ENCODE data around the gene FOXB1. TPM values are rescaled to one million over a fixed set of nuclear protein-coding genes. Genes with fewer than 3 reads are reported as not detected.

FOXB1 gene
- total RNA-seq, 2 donors from 2014 or later = not detected

- peaks cover 0 to 8% of the 10 kb centered on the region in 2 donors for H3K9me3 ChIP-seq
- no peak overlapping the region for H3K4me3 ChIP-seq
- no peak for DNase-seq (ENCODE audit: low spot score)
- H3K4me1 ChIP-seq = no peaks in the 10 kb centered on the region
- no peak for TF ChIP-seq CTCF (IDR thresholded peaks at IDR 0.05)
- no peaks in the 10 kb centered on the region for H3K27me3 ChIP-seq
- H3K36me3 ChIP-seq = no peaks in the 10 kb centered on the region
- H3K27ac ChIP-seq = no peak overlapping the region
Observed at GRCh38 chr15:60020736-60021135, 16.6 kb downstream of the FOXB1 start.

DNA sequence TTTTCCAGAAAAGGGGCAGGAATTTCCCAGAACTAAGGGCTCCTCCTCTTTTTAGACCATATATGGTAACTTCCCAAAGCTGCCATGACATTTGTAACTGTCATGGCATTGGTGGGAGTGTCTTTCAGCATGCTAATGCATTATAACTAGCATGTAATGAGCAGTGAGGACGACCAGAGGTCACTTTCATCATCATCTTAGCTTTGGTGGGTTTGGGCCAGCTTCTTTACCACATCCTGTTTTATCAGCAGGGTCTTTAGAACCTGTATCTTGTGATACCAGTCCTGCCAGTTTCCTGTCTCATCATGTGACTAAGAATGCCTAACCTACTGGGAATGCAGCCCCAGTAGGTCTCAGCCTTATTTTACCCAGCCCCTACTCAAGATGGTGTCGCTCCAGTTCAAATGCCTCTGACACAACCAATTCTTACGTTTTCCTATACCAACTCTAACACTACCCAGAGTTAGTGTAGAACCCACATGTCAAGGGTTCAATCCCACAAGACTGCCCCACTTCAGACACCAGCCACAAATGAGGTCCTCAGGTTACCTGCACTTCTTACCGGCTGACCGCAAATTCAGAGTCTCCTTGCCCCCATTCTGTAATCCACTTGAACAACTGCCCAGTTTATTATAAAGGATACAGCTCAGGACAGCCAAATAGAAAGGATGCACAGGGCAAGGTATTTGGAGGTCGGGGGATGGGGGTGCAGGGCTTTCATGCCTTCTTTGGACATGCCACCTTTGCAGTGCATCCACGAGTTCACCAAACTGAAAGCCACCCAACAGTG, 17.7 kb downstream of the FOXB1 start:
- Histone ChIP-seq H3K9me3 (peaks cover 0 to 8% of the 10 kb centered on the region in 2 donors), H3K4me1 (no peaks in the 10 kb centered on the region), H3K36me3 (no peaks in the 10 kb centered on the region), H3K27ac (no peak overlapping the region), H3K27me3 (no peaks in the 10 kb centered on the region), H3K4me3 (no peak overlapping the region)
- no peak for DNase-seq (ENCODE audit: low spot score)
- TF ChIP-seq CTCF (IDR thresholded peaks at IDR 0.05) = no peak

DNA sequence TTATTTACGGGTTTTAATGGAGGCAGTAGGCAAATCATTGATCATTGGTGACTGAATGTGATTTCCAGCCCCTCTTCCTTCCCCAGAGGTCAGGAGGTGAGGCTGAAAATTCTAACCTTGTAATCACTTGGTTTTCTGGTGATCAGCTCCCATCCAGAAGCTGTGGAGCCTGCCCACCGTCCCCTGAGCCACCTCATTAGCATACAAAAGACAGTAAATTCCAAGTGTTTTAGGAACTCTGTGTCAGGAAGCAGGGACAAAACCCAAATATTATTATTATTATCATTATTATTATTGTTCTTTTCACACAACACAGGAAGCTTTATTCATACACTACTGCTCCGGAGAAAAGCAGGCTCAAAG, 18.2 kb downstream of the FOXB1 start:
- Histone ChIP-seq H3K27ac (no peak overlapping the region), H3K27me3 (no peaks in the 10 kb centered on the region), H3K4me1 (no peaks in the 10 kb centered on the region), H3K4me3 (no peak overlapping the region), H3K36me3 (no peaks in the 10 kb centered on the region), H3K9me3 (peaks cover 0 to 8% of the 10 kb centered on the region in 2 donors)
- no peak for DNase-seq (ENCODE audit: low spot score)
- no peak for TF ChIP-seq CTCF (IDR thresholded peaks at IDR 0.05)

- H3K9me3 ChIP-seq = no peaks in the 10 kb centered on the region
- no peak for TF ChIP-seq CTCF (IDR thresholded peaks at IDR 0.05)
- H3K36me3 ChIP-seq = no peaks in the 10 kb centered on the region
- H3K27ac ChIP-seq = no peak overlapping the region
- no peaks in the 10 kb centered on the region for H3K4me1 ChIP-seq
- no peak overlapping the region for H3K4me3 ChIP-seq
- no peaks in the 10 kb centered on the region for H3K27me3 ChIP-seq
- DNase-seq (ENCODE audit: low spot score) = no peak
Observed at GRCh38 chr15:60026555-60026954, 22.4 kb downstream of the FOXB1 start.

DNA sequence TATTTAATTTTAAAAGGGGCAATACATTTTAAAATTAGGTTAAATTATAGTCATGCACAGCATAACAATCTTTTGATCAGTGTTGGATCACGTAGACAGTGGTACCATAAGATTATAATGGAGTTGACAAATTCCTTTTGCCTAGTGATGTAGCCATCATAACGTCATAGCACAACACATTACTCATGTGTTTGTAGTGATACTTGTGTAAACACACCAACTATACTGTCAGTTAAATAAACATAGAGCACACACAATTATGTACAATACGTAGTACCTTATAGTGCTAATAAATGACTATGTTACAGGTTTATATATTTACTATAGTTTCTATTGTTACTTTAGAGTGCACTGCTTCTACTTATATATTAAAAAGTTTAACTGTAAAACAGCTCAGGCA, 31.2 kb downstream of the FOXB1 start:
- no peak overlapping the region for H3K27ac ChIP-seq
- no peaks in the 10 kb centered on the region for H3K4me1 ChIP-seq
- no peak overlapping the region for H3K4me3 ChIP-seq
- H3K27me3 ChIP-seq = no peaks in the 10 kb centered on the region
- H3K9me3 ChIP-seq = no peaks in the 10 kb centered on the region
- no peak for DNase-seq (ENCODE audit: low spot score)
- no peak for TF ChIP-seq CTCF (IDR thresholded peaks at IDR 0.05)
- no peaks in the 10 kb centered on the region for H3K36me3 ChIP-seq

GRCh38 chr15:60039316-60039715, 35.2 kb downstream of the FOXB1 start:
- Histone ChIP-seq H3K36me3 (no peaks in the 10 kb centered on the region), H3K27me3 (no peaks in the 10 kb centered on the region), H3K9me3 (no peaks in the 10 kb centered on the region), H3K4me1 (no peaks in the 10 kb centered on the region), H3K27ac (no peak overlapping the region), H3K4me3 (no peak overlapping the region)
- TF ChIP-seq CTCF (IDR thresholded peaks at IDR 0.05) = no peak
- no peak for DNase-seq (ENCODE audit: low spot score)

Data from right atrium auricular region (tissue), 2 donors.